ENCODE measurements around the gene VWA3B.

- TF ChIP-seq, protein P1, sequence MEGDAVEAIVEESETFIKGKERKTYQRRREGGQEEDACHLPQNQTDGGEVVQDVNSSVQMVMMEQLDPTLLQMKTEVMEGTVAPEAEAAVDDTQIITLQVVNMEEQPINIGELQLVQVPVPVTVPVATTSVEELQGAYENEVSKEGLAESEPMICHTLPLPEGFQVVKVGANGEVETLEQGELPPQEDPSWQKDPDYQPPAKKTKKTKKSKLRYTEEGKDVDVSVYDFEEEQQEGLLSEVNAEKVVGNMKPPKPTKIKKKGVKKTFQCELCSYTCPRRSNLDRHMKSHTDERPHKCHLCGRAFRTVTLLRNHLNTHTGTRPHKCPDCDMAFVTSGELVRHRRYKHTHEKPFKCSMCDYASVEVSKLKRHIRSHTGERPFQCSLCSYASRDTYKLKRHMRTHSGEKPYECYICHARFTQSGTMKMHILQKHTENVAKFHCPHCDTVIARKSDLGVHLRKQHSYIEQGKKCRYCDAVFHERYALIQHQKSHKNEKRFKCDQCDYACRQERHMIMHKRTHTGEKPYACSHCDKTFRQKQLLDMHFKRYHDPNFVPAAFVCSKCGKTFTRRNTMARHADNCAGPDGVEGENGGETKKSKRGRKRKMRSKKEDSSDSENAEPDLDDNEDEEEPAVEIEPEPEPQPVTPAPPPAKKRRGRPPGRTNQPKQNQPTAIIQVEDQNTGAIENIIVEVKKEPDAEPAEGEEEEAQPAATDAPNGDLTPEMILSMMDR (IDR thresholded peaks at IDR 0.05), result no peak
- TF ChIP-seq POLR2AphosphoS5 (IDR thresholded peaks at IDR 0.05) (no peak), POLR2A (IDR thresholded peaks at IDR 0.05) (no peak)
Observed at GRCh38 chr2:98093611-98094010, 6.6 kb downstream of the VWA3B start.
